H9 (cell line): Measurements from ENCODE around the gene OR8B4. TPM values are rescaled to one million over a fixed set of nuclear protein-coding genes. Genes with fewer than 3 reads are reported as not detected.

Experiments
- DNase-seq: peaks from one replicate; pipeline ENCODE4 v3.0.0-alpha.2; 2017
- H2AFZ ChIP-seq: one replicate; pipeline ENCODE4 v1.6.1; 2013; ENCODE audit warnings: mild to moderate bottlenecking, low read length, control low read depth, moderate library complexity
- H2AK5ac ChIP-seq: 2 replicates; pipeline ENCODE4 v1.6.1; 2013; ENCODE audit warnings: low read length, control low read depth, mixed read lengths; ENCODE audit not compliant: insufficient read length
- H2BK120ac ChIP-seq: one replicate; pipeline ENCODE4 v1.6.1; 2013; ENCODE audit warnings: low read depth, mild to moderate bottlenecking, low read length, control low read depth, inconsistent platforms; ENCODE audit not compliant: poor library complexity, severe bottlenecking
- H2BK12ac ChIP-seq: 2 replicates; pipeline ENCODE4 v1.6.1; 2013; ENCODE audit warnings: low read length, control low read depth, mixed read lengths, low read depth; ENCODE audit not compliant: insufficient read length
- H2BK15ac ChIP-seq: 2 replicates; pipeline ENCODE4 v1.6.1; 2013; ENCODE audit warnings: low read depth, low read length, control low read depth
- H2BK20ac ChIP-seq: one replicate; pipeline ENCODE4 v1.6.1; 2013; ENCODE audit warnings: low read depth, mild to moderate bottlenecking, low read length, control low read depth, inconsistent platforms; ENCODE audit not compliant: poor library complexity, severe bottlenecking
- H2BK5ac ChIP-seq: 2 replicates; pipeline ENCODE4 v1.6.1; 2013; ENCODE audit warnings: low read length, control low read depth, mixed read lengths; ENCODE audit not compliant: insufficient read length
- H3K14ac ChIP-seq: 2 replicates; pipeline ENCODE4 v1.6.1; 2013; ENCODE audit warnings: low read length, control low read depth; ENCODE audit not compliant: insufficient read depth
- H3K18ac ChIP-seq: 2 replicates; pipeline ENCODE4 v1.6.1; 2013; ENCODE audit warnings: low read depth, mild to moderate bottlenecking, mixed read lengths, low read length, control low read depth; ENCODE audit not compliant: insufficient read length
- H3K23ac ChIP-seq: 2 replicates; pipeline ENCODE4 v1.6.1; 2013; ENCODE audit warnings: low read length, control low read depth, mixed read lengths, low read depth; ENCODE audit not compliant: insufficient read length
- H3K23me2 ChIP-seq: 2 replicates; pipeline ENCODE4 v1.6.1; 2013; ENCODE audit warnings: low read depth, mild to moderate bottlenecking, mixed read lengths, low read length, control low read depth; ENCODE audit not compliant: insufficient read length, poor library complexity, severe bottlenecking
- H3K27ac ChIP-seq: 2 replicates; pipeline ENCODE4 v1.5.1; 2013; ENCODE audit warnings: low read length, control low read depth, mixed read lengths, low read depth; ENCODE audit not compliant: insufficient read length
- H3K27me3 ChIP-seq: 2 replicates; pipeline ENCODE4 v1.6.1; 2013; ENCODE audit warnings: low read length, control low read depth, inconsistent platforms; ENCODE audit not compliant: insufficient read depth
- H3K4ac ChIP-seq: 2 replicates; pipeline ENCODE4 v1.6.1; 2013; ENCODE audit warnings: low read depth, mild to moderate bottlenecking, control low read depth, inconsistent platforms, low read length, moderate library complexity
- H3K4me1 ChIP-seq: 2 replicates; pipeline ENCODE4 v1.6.1; 2013; ENCODE audit warnings: low read length, control low read depth, inconsistent platforms; ENCODE audit not compliant: insufficient read depth
- H3K4me2 ChIP-seq: 2 replicates; pipeline ENCODE4 v1.6.1; 2013; ENCODE audit warnings: low read length, control low read depth, mixed read lengths; ENCODE audit not compliant: insufficient read length, insufficient read depth
- H3K56ac ChIP-seq: 2 replicates; pipeline ENCODE4 v1.6.1; 2013; ENCODE audit warnings: low read depth, mild to moderate bottlenecking, mixed read lengths, low read length, control low read depth; ENCODE audit not compliant: insufficient read length
- H3K79me1 ChIP-seq: 2 replicates; pipeline ENCODE4 v1.6.1; 2013; ENCODE audit warnings: low read depth, mild to moderate bottlenecking, moderate library complexity, low read length, control low read depth, inconsistent platforms; ENCODE audit not compliant: insufficient read depth, poor library complexity, severe bottlenecking
- H3K79me2 ChIP-seq: 2 replicates; pipeline ENCODE4 v1.6.1; 2013; ENCODE audit warnings: low read length, control low read depth, inconsistent platforms; ENCODE audit not compliant: insufficient read depth
- H3K9ac ChIP-seq: 2 replicates; pipeline ENCODE4 v1.6.1; 2013; ENCODE audit warnings: low read length, control low read depth, mixed read lengths; ENCODE audit not compliant: insufficient read length; ENCODE audit errors: extremely low read depth
- H3K9me3 ChIP-seq: one replicate; pipeline ENCODE4 v1.6.1; 2013; ENCODE audit warnings: low read depth, low read length, inconsistent platforms; ENCODE audit not compliant: control insufficient read depth
- H3T11ph ChIP-seq: one replicate; pipeline ENCODE4 v1.6.1; 2013; ENCODE audit warnings: mild to moderate bottlenecking, low read length, control low read depth, inconsistent platforms
- H4K20me1 ChIP-seq: one replicate; pipeline ENCODE4 v1.6.1; 2013; ENCODE audit not compliant: control insufficient read depth, insufficient read length, insufficient read depth
- H4K5ac ChIP-seq: 2 replicates; pipeline ENCODE4 v1.6.1; 2013; ENCODE audit warnings: low read depth, mild to moderate bottlenecking, mixed read lengths, low read length, control low read depth; ENCODE audit not compliant: insufficient read length
- H4K8ac ChIP-seq: replicated peaks from 2 replicates; pipeline ENCODE4 v1.6.1; 2013; ENCODE audit warnings: low read length, control low read depth, mixed read lengths, low read depth; ENCODE audit not compliant: insufficient read length
- H4K91ac ChIP-seq: 2 replicates; pipeline ENCODE4 v1.6.1; 2013; ENCODE audit warnings: low read depth, mild to moderate bottlenecking, moderate library complexity, mixed read lengths, low read length, control low read depth; ENCODE audit not compliant: insufficient read length
- H3K27ac Mint-ChIP-seq, 3 experiments: 2 replicates in 2 of 3; 3 replicates in 1 of 3; pipeline ENCODE4 v1.8.0; 2020 to 2021; ENCODE audit warnings: mixed read lengths in 3 of 3, mild to moderate bottlenecking in 1 of 3, moderate library complexity in 1 of 3
- H3K27me3 Mint-ChIP-seq: 2 replicates; pipeline ENCODE4 v1.8.0; 2021; ENCODE audit warnings: low read depth, mild to moderate bottlenecking, moderate library complexity, mixed read lengths
- H3K36me3 Mint-ChIP-seq, 3 experiments: 2 replicates in 2 of 3; 3 replicates in 1 of 3; pipeline ENCODE4 v1.8.0; 2020 to 2021; ENCODE audit warnings: low read depth in 3 of 3, mixed read lengths in 3 of 3; ENCODE audit not compliant: insufficient read depth in 1 of 3
- H3K4me1 Mint-ChIP-seq, 2 experiments: 2 replicates each; pipeline ENCODE4 v1.8.0; 2020; ENCODE audit warnings: mixed read lengths in 2 of 2
- H3K4me3 Mint-ChIP-seq, 2 experiments: 2 replicates in 1 of 2; 3 replicates in 1 of 2; pipeline ENCODE4 v1.8.0; 2020 to 2021; ENCODE audit warnings: mild to moderate bottlenecking in 2 of 2, mixed read lengths in 2 of 2, moderate library complexity in 1 of 2
- H3K9me3 Mint-ChIP-seq, 2 experiments: 2 replicates in 1 of 2; 3 replicates in 1 of 2; pipeline ENCODE4 v1.8.0; 2020; ENCODE audit warnings: mild to moderate bottlenecking in 2 of 2, mixed read lengths in 2 of 2, moderate library complexity in 1 of 2
- CTCF ChIP-seq: fragments of 200-600 bp; sonication (generic); conservative IDR thresholded peaks from 3 replicates; pipeline ENCODE4 v1.8.0; 2021; ENCODE audit warnings: antibody characterized with exemption, mild to moderate bottlenecking
- WGBS: extraction: QIAGEN DNeasy Blood & Tissue Kit; methylation state at CpG from one replicate; pipeline ENCODE4 v1.1.7; 2013; ENCODE audit warnings: missing lambda C conversion rate, low lambda C conversion rate, mixed read lengths; ENCODE audit not compliant: insufficient read length; ENCODE audit errors: extremely low coverage; 5-methylcytosine and 5-hydroxymethylcytosine counted together
- total RNA-seq: library from RNA; stranded (reverse); gene quantifications from 2 replicates; pipeline ENCODE4 v1.2.1, GENCODE V29; 2021

Gene OR8B4
- total RNA-seq, 1 experiment from 2014 or later = not detected

DNA sequence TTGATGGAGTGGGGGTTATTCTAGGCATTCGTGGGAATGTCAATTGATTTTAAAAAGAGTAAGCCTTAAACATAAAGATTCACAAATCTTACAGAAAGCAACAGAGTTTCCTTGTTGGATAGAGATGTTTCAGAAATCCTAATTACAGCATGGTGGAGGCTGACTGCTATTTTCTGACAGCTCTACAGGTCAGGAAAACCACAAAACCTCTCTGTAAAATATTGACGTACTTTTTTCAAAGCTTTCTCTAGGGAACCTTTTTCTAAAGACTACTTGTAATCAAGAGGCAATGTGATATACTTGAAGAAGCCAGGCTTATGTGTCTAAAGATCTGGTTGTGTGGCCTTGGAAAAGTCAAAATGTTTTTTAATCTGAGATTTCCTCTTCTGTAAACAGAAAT lies 29.9 kb upstream of the OR8B4 start:
- Histone ChIP-seq H3K23me2 (no peaks in the 10 kb centered on the region), H2BK120ac (no peak overlapping the region), H3T11ph (no peak overlapping the region), H3K27me3 (no peaks in the 10 kb centered on the region), H3K9ac (no peak overlapping the region), H3K4me1 (no peaks in the 10 kb centered on the region), H3K18ac (no peak overlapping the region), H2BK15ac (no peak overlapping the region), H4K20me1 (no peaks in the 10 kb centered on the region), H3K4me2 (no peak overlapping the region), H3K56ac (no peak overlapping the region), H2BK20ac (no peak overlapping the region), H2AFZ (no peak overlapping the region), H3K27ac (no peak overlapping the region), H3K23ac (no peak overlapping the region), H4K5ac (no peak overlapping the region), H3K79me2 (no peaks in the 10 kb centered on the region), H4K91ac (no peak overlapping the region), H3K9me3 (no peaks in the 10 kb centered on the region), H3K14ac (no peak overlapping the region), H3K4ac (no peak overlapping the region), H3K79me1 (no peaks in the 10 kb centered on the region), H2BK12ac (no peak overlapping the region), H4K8ac (no peak overlapping the region), H2AK5ac (no peak overlapping the region), H2BK5ac (no peak overlapping the region)
- H3K4me3 Mint-ChIP-seq = no peak overlapping the region
- H3K27ac Mint-ChIP-seq = no peak overlapping the region
- WGBS = no CpG with 5 or more reads among the region's 2 CpGs
- TF ChIP-seq CTCF = no peak
- peaks cover 0 to under 1% of the 10 kb centered on the region in 2 experiments; a peak in 2 of 5 replicates for H3K9me3 Mint-ChIP-seq
- DNase-seq = no peak
- no peaks in the 10 kb centered on the region for H3K27me3 Mint-ChIP-seq
- peaks cover 0 to under 1% (median 0%) of the 10 kb centered on the region in 3 experiments; a peak in 1 of 7 replicates for H3K36me3 Mint-ChIP-seq
- H3K4me1 Mint-ChIP-seq = peaks cover 8 to 9% of the 10 kb centered on the region in 2 experiments
